ENCODE measurements around the gene CELSR1.

Gene CELSR1

DNA sequence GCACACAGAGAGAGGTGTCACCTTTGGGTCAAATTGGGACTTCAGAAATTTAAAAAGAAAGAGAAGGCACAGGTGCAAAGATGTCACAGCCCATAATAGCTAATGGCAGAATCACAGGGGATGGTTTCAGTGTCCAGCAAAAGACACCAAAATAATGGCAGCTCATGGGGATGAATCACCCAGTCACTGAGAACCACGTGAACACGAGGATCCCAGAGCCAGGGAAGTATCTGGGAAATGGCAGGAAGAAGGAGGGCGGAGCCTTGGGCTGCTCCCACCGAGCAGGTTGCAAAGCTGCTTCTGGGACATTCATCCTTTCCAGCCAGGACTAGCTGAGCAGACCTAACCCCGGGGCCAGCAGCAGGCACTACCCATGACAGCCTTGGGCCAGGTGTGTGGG, 156.3 kb downstream of the CELSR1 start:
- Mint-ChIP-seq H3K27me3 (ENCODE audit: low read depth) (peaks cover 17% of the 10 kb centered on the region), H3K27ac (no peak overlapping the region), H3K9me3 (peaks cover under 1% of the 10 kb centered on the region), H3K4me1 (peaks cover 29% of the 10 kb centered on the region), H3K4me3 (no peak overlapping the region), H3K36me3 (ENCODE audit: low read depth) (peaks cover 14% of the 10 kb centered on the region)
- TF ChIP-seq, protein P1, sequence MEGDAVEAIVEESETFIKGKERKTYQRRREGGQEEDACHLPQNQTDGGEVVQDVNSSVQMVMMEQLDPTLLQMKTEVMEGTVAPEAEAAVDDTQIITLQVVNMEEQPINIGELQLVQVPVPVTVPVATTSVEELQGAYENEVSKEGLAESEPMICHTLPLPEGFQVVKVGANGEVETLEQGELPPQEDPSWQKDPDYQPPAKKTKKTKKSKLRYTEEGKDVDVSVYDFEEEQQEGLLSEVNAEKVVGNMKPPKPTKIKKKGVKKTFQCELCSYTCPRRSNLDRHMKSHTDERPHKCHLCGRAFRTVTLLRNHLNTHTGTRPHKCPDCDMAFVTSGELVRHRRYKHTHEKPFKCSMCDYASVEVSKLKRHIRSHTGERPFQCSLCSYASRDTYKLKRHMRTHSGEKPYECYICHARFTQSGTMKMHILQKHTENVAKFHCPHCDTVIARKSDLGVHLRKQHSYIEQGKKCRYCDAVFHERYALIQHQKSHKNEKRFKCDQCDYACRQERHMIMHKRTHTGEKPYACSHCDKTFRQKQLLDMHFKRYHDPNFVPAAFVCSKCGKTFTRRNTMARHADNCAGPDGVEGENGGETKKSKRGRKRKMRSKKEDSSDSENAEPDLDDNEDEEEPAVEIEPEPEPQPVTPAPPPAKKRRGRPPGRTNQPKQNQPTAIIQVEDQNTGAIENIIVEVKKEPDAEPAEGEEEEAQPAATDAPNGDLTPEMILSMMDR (IDR thresholded peaks at IDR 0.05; ENCODE audit: unreplicated experiment in 3 of 3) = no peak

DNA sequence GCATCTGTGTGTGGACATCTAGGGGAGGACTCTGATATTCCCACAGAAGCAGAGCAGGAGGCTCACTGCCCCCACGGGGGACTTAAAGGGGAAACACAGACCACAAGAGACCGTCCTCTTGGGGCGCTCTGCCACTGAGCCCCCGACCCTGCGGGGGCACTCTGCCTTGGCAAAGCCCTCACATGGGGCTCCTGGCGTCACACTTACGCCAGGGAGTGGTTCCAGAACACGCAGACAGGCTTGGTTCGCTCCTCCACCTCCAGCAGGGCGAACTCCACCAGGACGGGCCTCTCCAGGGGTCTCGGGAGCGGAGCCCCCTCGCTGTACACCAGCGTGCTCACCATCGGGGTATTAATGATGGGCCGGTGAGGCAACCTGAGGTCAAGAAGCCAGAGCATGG, 156.8 kb downstream of the CELSR1 start:
- peaks cover 29% of the 10 kb centered on the region for H3K4me1 Mint-ChIP-seq
- TF ChIP-seq, protein P1 (IDR thresholded peaks at IDR 0.05; ENCODE audit: unreplicated experiment in 3 of 3) = no peak

DNA sequence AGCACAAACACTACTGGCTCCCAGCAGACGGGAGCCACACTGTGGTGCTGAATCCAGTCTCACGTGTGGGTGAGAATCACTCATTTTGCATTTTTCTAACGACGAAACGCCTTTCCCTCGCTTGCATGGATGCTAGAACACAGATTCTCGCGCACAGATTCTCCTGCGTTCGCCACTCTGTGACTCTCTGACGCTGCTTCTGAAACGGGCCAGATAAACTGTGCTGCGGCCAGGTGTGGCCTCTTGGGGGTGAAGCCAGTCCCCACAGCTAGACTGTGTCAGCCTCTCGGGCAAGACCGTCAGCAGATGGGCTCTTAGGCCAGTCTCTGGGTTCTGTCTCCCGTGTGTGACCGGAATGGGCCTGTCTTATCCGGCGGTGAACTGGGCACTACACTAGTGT, 157.4 kb downstream of the CELSR1 start:
- H3K27ac Mint-ChIP-seq = peak overlapping the region; percentile 88 to 90 (median 88)
- H3K36me3 Mint-ChIP-seq (ENCODE audit: low read depth) = peaks cover 23% of the 10 kb centered on the region
- H3K27me3 Mint-ChIP-seq (ENCODE audit: low read depth) = peaks cover 17% of the 10 kb centered on the region
- peaks cover 7% of the 10 kb centered on the region for H3K9me3 Mint-ChIP-seq
- TF ChIP-seq, protein P1 (IDR thresholded peaks at IDR 0.05; ENCODE audit: unreplicated experiment in 3 of 3) = no peak
- peaks cover 29% of the 10 kb centered on the region for H3K4me1 Mint-ChIP-seq
- peak overlapping the region in 1 of 3 experiments; percentile 51 for H3K4me3 Mint-ChIP-seq

More for the DNA sequence above, 156.8 kb downstream of the CELSR1 start:
- H3K4me3 Mint-ChIP-seq = no peak overlapping the region
- H3K36me3 Mint-ChIP-seq (ENCODE audit: low read depth) = peaks cover 19% of the 10 kb centered on the region
- H3K27me3 Mint-ChIP-seq (ENCODE audit: low read depth) = peaks cover 17% of the 10 kb centered on the region
- H3K27ac Mint-ChIP-seq = peak overlapping the region in 2 of 3 experiments; percentile 88
- peaks cover 6% of the 10 kb centered on the region for H3K9me3 Mint-ChIP-seq

DNA sequence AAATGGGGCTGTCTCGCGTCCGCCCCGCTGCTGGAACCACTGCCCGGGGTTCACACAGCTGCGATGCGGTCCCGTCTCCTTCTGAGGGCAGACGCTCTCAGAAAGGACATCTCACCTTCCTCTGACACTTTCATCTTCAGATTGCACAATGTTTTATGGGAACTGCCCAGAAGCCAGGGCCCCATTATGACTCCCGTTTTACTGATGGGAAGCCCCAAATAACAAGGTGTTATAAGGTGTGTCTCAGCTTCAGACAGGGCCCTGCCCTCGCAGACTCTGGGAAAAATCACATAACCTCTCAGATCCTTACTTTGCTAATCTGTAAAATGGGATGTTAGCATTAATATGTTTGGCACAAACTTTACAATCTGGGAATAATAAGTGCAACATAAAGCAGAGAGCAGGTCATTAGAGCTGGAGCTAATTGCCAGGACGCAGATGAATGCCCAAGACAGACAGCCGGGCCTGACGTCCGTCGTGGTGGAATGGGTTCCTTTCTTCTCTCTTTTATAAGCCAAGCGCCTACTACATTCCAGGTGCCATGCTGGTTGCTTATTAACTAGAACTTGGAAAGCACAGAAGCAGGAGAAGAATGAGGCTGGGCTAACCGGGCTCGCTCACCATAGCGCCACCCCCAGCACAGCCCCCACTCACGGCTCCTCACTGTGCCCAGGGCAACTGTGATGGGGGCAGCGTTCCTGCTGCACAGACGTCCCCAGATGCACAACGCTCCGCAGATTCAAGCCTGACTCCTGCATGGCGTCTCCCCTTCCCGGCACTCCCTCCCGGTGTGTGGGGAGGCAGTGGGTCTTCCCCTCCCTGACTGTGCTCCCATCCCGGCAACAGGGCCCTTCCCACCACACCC, 158.1 kb downstream of the CELSR1 start:
- Mint-ChIP-seq H3K9me3 (peaks cover 7% of the 10 kb centered on the region), H3K4me3 (peak overlapping the region in 1 of 3 experiments; percentile 51), H3K4me1 (peaks cover 31% of the 10 kb centered on the region), H3K27ac (peak overlapping the region; percentile 88 to 90 (median 88)), H3K36me3 (ENCODE audit: low read depth) (peaks cover 24% of the 10 kb centered on the region), H3K27me3 (ENCODE audit: low read depth) (peaks cover 17% of the 10 kb centered on the region)
- TF ChIP-seq, protein P1 (IDR thresholded peaks at IDR 0.05; ENCODE audit: unreplicated experiment in 3 of 3) = no peak

DNA sequence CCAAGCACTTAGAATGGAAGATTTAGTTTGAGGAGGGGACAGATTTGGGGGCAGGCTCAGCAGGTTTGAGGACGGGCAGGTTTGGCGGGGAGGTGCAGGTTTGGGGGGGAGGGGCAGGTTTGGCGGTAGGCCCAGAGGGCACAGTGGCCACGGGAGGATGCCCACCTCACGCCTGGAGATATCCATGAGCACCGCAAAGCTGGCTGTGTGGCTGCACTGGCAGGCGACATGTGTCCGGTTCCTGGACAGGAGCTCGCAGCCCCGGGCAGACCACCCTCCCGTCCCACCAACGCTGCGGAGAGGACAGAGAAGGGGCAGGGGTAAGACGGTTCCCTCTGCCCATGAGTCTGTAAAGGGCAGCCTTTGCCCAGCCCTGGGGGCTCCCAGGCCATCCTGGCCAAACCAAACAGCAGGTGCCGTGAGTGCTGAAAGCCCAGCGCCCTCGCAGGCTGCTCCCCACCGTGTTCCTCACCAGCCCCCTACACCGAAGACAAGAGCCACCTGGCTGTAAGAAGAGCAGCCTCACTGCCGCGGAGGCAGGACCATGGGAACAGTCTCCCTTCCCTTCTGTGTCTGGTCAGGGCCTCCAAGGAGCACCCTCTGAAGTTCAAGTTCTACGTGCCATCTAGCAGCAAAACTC, 158.9 kb downstream of the CELSR1 start:
- peaks cover 9% of the 10 kb centered on the region for H3K9me3 Mint-ChIP-seq
- TF ChIP-seq, protein P1 (IDR thresholded peaks at IDR 0.05; ENCODE audit: unreplicated experiment in 3 of 3) = no peak
- peak overlapping the region in 2 of 3 experiments; percentile 3 to 43 for H3K4me3 Mint-ChIP-seq
- H3K4me1 Mint-ChIP-seq = peaks cover 35% of the 10 kb centered on the region
- H3K27me3 Mint-ChIP-seq (ENCODE audit: low read depth) = peaks cover 17% of the 10 kb centered on the region
- peak overlapping the region; percentile 88 to 90 (median 88) for H3K27ac Mint-ChIP-seq
- H3K36me3 Mint-ChIP-seq (ENCODE audit: low read depth) = peaks cover 24% of the 10 kb centered on the region
